GM12892 (cell line): ENCODE results near the gene PPP2R2B.

Experiments used
- POLR2A ChIP-seq: IDR thresholded peaks from 2 replicates; pipeline ENCODE4 v1.6.1; 2011; ENCODE audit warnings: low read depth, low read length, control low read depth
- POLR2AphosphoS5 ChIP-seq: IDR thresholded peaks from 2 replicates; pipeline ENCODE4 v1.6.1; 2011; ENCODE audit warnings: low read depth, low read length, control low read depth
- TAF1 ChIP-seq: IDR thresholded peaks from 2 replicates; pipeline ENCODE4 v1.6.1; 2011; ENCODE audit warnings: low read depth, mild to moderate bottlenecking, control low read depth, low read length, borderline replicate concordance

- TF ChIP-seq POLR2AphosphoS5 (no peak), POLR2A (no peak), TAF1 (no peak)
Observed at GRCh38 chr5:146646441-146646840, 232.1 kb downstream of the PPP2R2B start.
